Retina (tissue), 1 donor: Measurements from ENCODE around the gene CEP57.
"Not testable (repeated sequence)": the region's sequence is repeated elsewhere in the genome, so short reads cannot be mapped to it uniquely, and the experiment has no call there.

Source experiments
- DNase-seq: peaks from one replicate; pipeline ENCODE4 v3.0.0-alpha.2; 2016

CEP57 gene

DNA sequence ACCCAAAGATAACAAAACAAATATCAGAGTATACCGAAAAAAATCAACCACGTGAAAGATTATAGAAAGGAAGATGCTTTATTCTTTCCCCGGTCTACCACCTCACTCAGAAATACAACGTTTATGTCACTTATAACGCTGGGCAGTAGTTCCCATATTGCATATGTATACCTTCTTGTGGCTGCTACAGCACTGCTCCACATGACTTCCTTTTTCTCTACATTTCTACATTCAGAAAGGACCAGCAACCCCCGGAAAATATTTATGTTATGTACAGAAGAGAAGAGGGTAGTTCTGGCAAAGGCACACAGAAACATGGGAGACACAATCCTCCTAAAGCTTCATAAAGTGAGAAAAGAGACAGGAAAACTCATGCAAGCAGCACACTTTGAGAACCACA, 76.8 kb downstream of the CEP57 start:
- no peak for DNase-seq

DNA sequence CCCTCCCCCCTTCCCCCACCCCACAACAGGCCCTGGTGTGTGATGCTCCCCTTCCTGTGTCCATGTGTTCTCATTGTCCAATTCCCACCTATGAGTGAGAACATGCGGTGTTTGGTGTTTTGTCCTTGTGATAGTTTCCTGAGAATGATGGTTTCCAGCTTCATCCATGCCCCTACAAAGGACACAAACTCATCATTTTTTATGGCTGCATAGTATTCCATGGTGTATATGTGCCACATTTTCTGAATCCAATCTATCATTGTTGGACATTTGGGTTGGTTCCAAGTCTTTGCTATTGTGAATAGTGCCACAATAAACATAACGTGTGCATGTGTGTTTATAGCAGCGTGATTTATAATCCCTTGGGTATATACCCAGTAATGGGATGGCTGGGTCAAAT, 80.6 kb downstream of the CEP57 start:
- not testable (repeated sequence) for DNase-seq

DNA sequence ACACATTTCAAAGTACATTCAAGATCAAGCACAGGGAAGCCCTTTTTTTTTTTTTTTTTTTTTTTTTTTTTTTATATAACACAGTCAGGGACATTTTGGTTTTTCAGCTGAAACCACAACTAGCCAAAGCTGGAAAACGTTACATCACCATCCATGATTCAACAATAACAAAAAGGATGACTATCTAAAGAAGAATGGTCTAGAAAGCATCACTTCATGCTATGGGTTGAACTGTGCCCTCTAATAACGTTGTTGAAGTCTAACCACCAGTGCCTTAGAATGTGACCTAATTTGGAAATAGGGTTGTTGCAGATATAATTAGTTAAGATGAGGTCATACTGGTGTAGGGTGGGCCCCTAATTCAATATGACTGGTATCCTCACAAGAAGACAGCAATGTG, 87.0 kb downstream of the CEP57 start:
- no peak for DNase-seq
